ENCODE measurements around the gene SEMA4A. TPM values are rescaled to one million over a fixed set of nuclear protein-coding genes. Genes with fewer than 3 reads are reported as not detected.

SEMA4A gene
- total and polyA plus RNA-seq, 2 of the 8 experiments (the other 6 are each of a cell fraction or from before 2014, with no cell fraction given) = 7.3 to 10.6 TPM

DNA sequence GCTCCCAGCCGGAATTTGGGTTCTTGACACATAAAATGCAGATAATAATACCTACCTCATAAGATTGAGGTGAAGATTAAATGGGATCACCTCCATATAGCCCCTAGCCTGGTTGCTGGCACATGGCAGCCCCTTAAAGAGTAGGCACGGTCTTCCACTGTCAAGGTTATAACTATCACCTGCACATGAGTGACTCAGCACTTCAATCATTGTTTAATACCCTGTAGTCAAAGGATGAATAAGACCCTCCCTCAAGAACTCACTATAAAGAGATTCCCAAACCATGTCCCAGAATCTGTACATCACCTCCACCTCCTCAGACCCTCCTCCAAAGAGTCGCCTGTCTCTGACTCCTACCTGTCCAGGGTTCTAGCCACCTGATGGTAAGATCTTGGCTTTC is 45.3 kb upstream of the SEMA4A start:
- no peak overlapping the region for H3K4ac ChIP-seq (replicated peaks; ENCODE audit: insufficient read length, low read depth, low read length)
- no peak overlapping the region for H2AFZ ChIP-seq (ENCODE audit: low read length)
- no peak overlapping the region for H3K56ac ChIP-seq (replicated peaks; ENCODE audit: insufficient read length, low read depth, low read length)
- no peak overlapping the region for H3K27ac ChIP-seq (ENCODE audit: low read depth, low read length)
- H3K27me3 ChIP-seq (replicated peaks in 1 of 4; ENCODE audit: control insufficient read depth in 3 of 4, extremely low read depth in 1 of 4, insufficient read depth in 3 of 4, low read length in 3 of 4) = no peaks in the 10 kb centered on the region
- peaks cover 4% of the 10 kb centered on the region; the same call in 1 of the 2 replicates for H3K79me1 ChIP-seq (ENCODE audit: low read depth, low read length)
- no peak overlapping the region for H4K8ac ChIP-seq (ENCODE audit: extremely low read depth, insufficient read depth, low read length)
- peaks cover 7% of the 10 kb centered on the region; the same call in 1 of the 2 replicates for H3K23me2 ChIP-seq (ENCODE audit: low read depth, low read length)
- POLR2A ChIA-PET (ENCODE audit: partially characterized antibody) = interaction anchor here (1.1 to 29.6 kb wide), 7 partner anchors 11 to 132 kb away, joined by 3 to 763 read pairs (median 9); partner anchors contain the start of genes LMNA and MEX3A
- H3K23ac ChIP-seq (ENCODE audit: insufficient read length) = no peak overlapping the region
- H3K4me2 ChIP-seq (ENCODE audit: insufficient read depth in 1 of 2, low read depth in 2 of 2, low read length in 2 of 2) = no peak overlapping the region; a peak in 1 of 4 replicates
- no peak overlapping the region for H2BK5ac ChIP-seq (ENCODE audit: low read depth, low read length)
- 83% methylated on average over 3 of the region's 3 CpGs; no CpG with 5 or more reads in 1 of the 2 experiments for WGBS, 2 experiments (ENCODE audit: extremely low coverage in 1 of 2, insufficient coverage in 1 of 2, insufficient read length in 1 of 2, insufficient replicate concordance in 2 of 2, low coverage in 1 of 2, low lambda C conversion rate in 2 of 2, missing lambda C conversion rate in 1 of 2)
- H3K9ac ChIP-seq (replicated peaks in 1 of 4; ENCODE audit: extremely low read depth in 1 of 4, low read depth in 3 of 4, low read length in 3 of 4) = no peak overlapping the region
- no peaks in the 10 kb centered on the region for H3K9me3 ChIP-seq (ENCODE audit: insufficient read depth in 2 of 2, low read depth in 1 of 2, low read length in 1 of 2)
- H4K91ac ChIP-seq (replicated peaks; ENCODE audit: insufficient read length, low read length) = no peak overlapping the region
- no peaks in the 10 kb centered on the region for H3K79me2 ChIP-seq (ENCODE audit: control insufficient read depth in 1 of 2, insufficient read depth in 2 of 2, low read length in 2 of 2)
- 0 out of 2 replicates have a peak overlapping the region, but pooled peaks have one; percentile 61 for H2BK15ac ChIP-seq (ENCODE audit: low read length)
- CTCF ChIA-PET (ENCODE audit: partially characterized antibody) = interaction anchor here (6.7 to 29.5 kb wide), 3 partner anchors 12 to 24 kb away, joined by 68 to 1994 read pairs (median 171); partner anchors contain the start of genes LMNA and MEX3A
- no peak for FAIRE-seq
- H4K20me1 ChIP-seq (replicated peaks in 1 of 2; ENCODE audit: control insufficient read depth in 1 of 2, insufficient read depth in 2 of 2, low read length in 2 of 2) = peaks cover 0 to 4% of the 10 kb centered on the region in 2 experiments
- H3K4me3 ChIP-seq (ENCODE audit: extremely low read depth in 1 of 4, insufficient read depth in 2 of 4, low read depth in 3 of 4, low read length in 4 of 4) = no peak overlapping the region
- H4K5ac ChIP-seq (ENCODE audit: insufficient read length, low read depth, low read length) = no peak overlapping the region
- no peak overlapping the region for H2BK20ac ChIP-seq (ENCODE audit: low read length)
- no peak for DNase-seq (ENCODE audit: low read depth in 1 of 2, low spot score in 2 of 2)
- no peak overlapping the region for H3K14ac ChIP-seq (ENCODE audit: insufficient read length)
- no peak overlapping the region for H2AK5ac ChIP-seq (ENCODE audit: low read depth, low read length)
- H3K4me1 ChIP-seq (replicated peaks in 1 of 4; ENCODE audit: control insufficient read depth in 3 of 4, insufficient read depth in 4 of 4, low read length in 3 of 4) = peaks cover 10 to 34% (median 30%) of the 10 kb centered on the region in 4 experiments
- no peaks in the 10 kb centered on the region for H3K36me3 ChIP-seq (ENCODE audit: control insufficient read depth in 2 of 4, insufficient read depth in 4 of 4, low read length in 3 of 4)
- H3K18ac ChIP-seq (ENCODE audit: extremely low read depth, low read length) = no peak overlapping the region
- no peak overlapping the region for H2BK12ac ChIP-seq (ENCODE audit: low read depth, low read length)
- no peak overlapping the region for H2BK120ac ChIP-seq (replicated peaks; ENCODE audit: low read depth, low read length)
- TF ChIP-seq SAP30 (IDR thresholded peaks at IDR 0.05; ENCODE audit: insufficient read depth, insufficient replicate concordance, low read length) (no peak), TEAD4 (IDR thresholded peaks at IDR 0.05; ENCODE audit: low read depth, low read length) (no peak), HDAC2 (IDR thresholded peaks at IDR 0.05; ENCODE audit: borderline replicate concordance in 1 of 2, low read depth in 2 of 2, low read length in 2 of 2) (no peak), RNF2 (IDR thresholded peaks at IDR 0.05; ENCODE audit: borderline replicate concordance, low read depth, low read length, missing control alignments, poor library complexity, severe bottlenecking) (no peak), POLR2A (IDR thresholded peaks at IDR 0.05; ENCODE audit: control extremely low read depth in 1 of 2, low read depth in 2 of 2, low read length in 2 of 2) (no peak)
